ENCODE measurements around the gene PNO1. TPM values are rescaled to one million over a fixed set of nuclear protein-coding genes. Genes with fewer than 3 reads are reported as not detected.

Gene PNO1
- total RNA-seq, 1 donor from 2014 or later: 20.3 TPM

GRCh38 chr2:68119504-68119903 is 38.2 kb upstream of the PNO1 start:
- H3K4me3 Mint-ChIP-seq: no peak overlapping the region
- H3K9me3 Mint-ChIP-seq: no peaks in the 10 kb centered on the region
- TF ChIP-seq CTCF (conservative IDR thresholded peaks at IDR 0.05): no peak
- no peak overlapping the region for H3K27ac Mint-ChIP-seq (ENCODE audit: unreplicated experiment)
- DNase-seq (ENCODE audit: low read depth, low spot score): no peak
- H3K27me3 Mint-ChIP-seq (ENCODE audit: low read depth): peaks cover 2% of the 10 kb centered on the region
- H3K4me1 Mint-ChIP-seq: peaks cover 5% of the 10 kb centered on the region
- no peaks in the 10 kb centered on the region for H3K36me3 Mint-ChIP-seq (ENCODE audit: low read depth)

- Mint-ChIP-seq H3K4me1 (peaks cover 5% of the 10 kb centered on the region), H3K9me3 (no peaks in the 10 kb centered on the region), H3K27ac (ENCODE audit: unreplicated experiment) (no peak overlapping the region), H3K27me3 (ENCODE audit: low read depth) (peaks cover 2% of the 10 kb centered on the region), H3K4me3 (no peak overlapping the region), H3K36me3 (ENCODE audit: low read depth) (no peaks in the 10 kb centered on the region)
- DNase-seq (ENCODE audit: low read depth, low spot score): peak; percentile 91
- peak; percentile 98 for TF ChIP-seq CTCF (conservative IDR thresholded peaks at IDR 0.05)
Measured at GRCh38 chr2:68121873-68122679, 35.6 kb upstream of the PNO1 start.

GRCh38 chr2:68122680-68122964 is 35.1 kb upstream of the PNO1 start:
- Mint-ChIP-seq H3K36me3 (ENCODE audit: low read depth) (no peaks in the 10 kb centered on the region), H3K4me1 (peaks cover 5% of the 10 kb centered on the region), H3K4me3 (no peak overlapping the region), H3K27ac (ENCODE audit: unreplicated experiment) (no peak overlapping the region), H3K27me3 (ENCODE audit: low read depth) (peaks cover 2% of the 10 kb centered on the region), H3K9me3 (no peaks in the 10 kb centered on the region)
- no peak for DNase-seq (ENCODE audit: low read depth, low spot score)
- peak; percentile 24 for TF ChIP-seq CTCF (conservative IDR thresholded peaks at IDR 0.05)

GRCh38 chr2:68124321-68124720 is 33.4 kb upstream of the PNO1 start:
- Mint-ChIP-seq H3K4me1 (peaks cover 5% of the 10 kb centered on the region), H3K9me3 (no peaks in the 10 kb centered on the region), H3K27ac (ENCODE audit: unreplicated experiment) (no peak overlapping the region), H3K27me3 (ENCODE audit: low read depth) (peaks cover 2% of the 10 kb centered on the region), H3K4me3 (no peak overlapping the region), H3K36me3 (ENCODE audit: low read depth) (no peaks in the 10 kb centered on the region)
- TF ChIP-seq CTCF (conservative IDR thresholded peaks at IDR 0.05): no peak
- DNase-seq (ENCODE audit: low read depth, low spot score): no peak

- Mint-ChIP-seq H3K36me3 (ENCODE audit: low read depth) (no peaks in the 10 kb centered on the region), H3K4me1 (peaks cover 5% of the 10 kb centered on the region), H3K9me3 (no peaks in the 10 kb centered on the region)
Measured at GRCh38 chr2:68125821-68126220, 31.9 kb upstream of the PNO1 start.

More at GRCh38 chr2:68125821-68126220, 31.9 kb upstream of the PNO1 start:
- H3K27me3 Mint-ChIP-seq (ENCODE audit: low read depth): no peaks in the 10 kb centered on the region
- H3K4me3 Mint-ChIP-seq: no peak overlapping the region
- TF ChIP-seq CTCF (conservative IDR thresholded peaks at IDR 0.05): no peak
- no peak for DNase-seq (ENCODE audit: low read depth, low spot score)
- H3K27ac Mint-ChIP-seq (ENCODE audit: unreplicated experiment): no peak overlapping the region
